Testis (tissue), 2 donors: ENCODE results near the gene CDH10.

Experiments
- CTCF ChIP-seq, 3 experiments: fragments of 450-650 bp in 2 of 3; fragments of 200-600 bp in 1 of 3; sonication (generic) in 1 of 3; IDR thresholded peaks; one replicate each; pipeline ENCODE4 v1.5.1; 2016 to 2019; ENCODE audit warnings: antibody characterized with exemption in 3 of 3, mild to moderate bottlenecking in 2 of 3, moderate library complexity in 1 of 3
- POLR2A ChIP-seq: fragments of 450-650 bp; IDR thresholded peaks from one replicate; pipeline ENCODE4 v1.6.1; 2017; ENCODE audit warnings: antibody characterized with exemption, mild to moderate bottlenecking, moderate library complexity

- TF ChIP-seq CTCF (IDR thresholded peaks at IDR 0.05): peak in 2 of 3 experiments; percentile 50 to 51
- TF ChIP-seq POLR2A: no peak
Observed at GRCh38 chr5:24642022-24642421, 2.8 kb downstream of the CDH10 start.
